Stomach (tissue), 9 donors: Measurements from ENCODE around the gene FLRT2. TPM values are rescaled to one million over a fixed set of nuclear protein-coding genes. Genes with fewer than 3 reads are reported as not detected.

Experiments used
- DNase-seq, 2 donors: peaks; one replicate each; pipeline versions ENCODE4 v3.0.0 to v3.0.0-alpha.2; 2013 to 2019
- H3K27ac ChIP-seq, 5 donors: fragments of 200-600 bp in 4 of 5; sonication (generic) in 4 of 5; one replicate each; pipeline ENCODE4 v1.5.1; 2013 to 2019; ENCODE audit warnings: mild to moderate bottlenecking in 1 of 5, moderate library complexity in 1 of 5
- H3K27me3 ChIP-seq, 3 donors: fragments of 200-600 bp; sonication (generic); one replicate each; pipeline ENCODE4 v1.5.1; 2017 to 2019; ENCODE audit warnings: mixed run types in 1 of 3
- H3K36me3 ChIP-seq, 4 donors: fragments of 200-600 bp; sonication (generic); 1 replicate in 3 of 4; 2 replicates in 1 of 4; pipeline ENCODE4 v1.5.1; 2016 to 2019
- H3K4me1 ChIP-seq, 4 donors: fragments of 200-600 bp; sonication (generic); one replicate each; pipeline ENCODE4 v1.5.1; 2016 to 2019
- H3K4me3 ChIP-seq, 4 donors: fragments of 200-600 bp; sonication (generic) in 3 of 4; one replicate each; pipeline ENCODE4 v1.5.1; 2016 to 2019; ENCODE audit warnings: mild to moderate bottlenecking in 1 of 4
- H3K9me3 ChIP-seq, 4 donors: fragments of 200-600 bp; sonication (generic); one replicate each; pipeline ENCODE4 v1.5.1; 2016 to 2019
- CTCF ChIP-seq, 7 experiments: fragments of 450-650 bp in 4 of 7; fragments of 200-600 bp in 3 of 7; sonication (generic) in 3 of 7; IDR thresholded peaks; one replicate each; pipeline ENCODE4 v1.5.1; 2016 to 2019; ENCODE audit warnings: antibody characterized with exemption in 7 of 7, control low read depth in 2 of 7, mild to moderate bottlenecking in 1 of 7
- EP300 ChIP-seq: sonication (generic); formaldehyde crosslinking; IDR thresholded peaks from one replicate; pipeline ENCODE4 v1.6.1; 2017; ENCODE audit warnings: antibody characterized with exemption
- POLR2A ChIP-seq, 4 donors: fragments of 450-650 bp; IDR thresholded peaks; one replicate each; pipeline ENCODE4 v1.6.1; 2016; ENCODE audit warnings: antibody characterized with exemption in 4 of 4, control low read depth in 2 of 4, mild to moderate bottlenecking in 1 of 4, moderate library complexity in 1 of 4
- POLR2AphosphoS5 ChIP-seq, 3 donors: sonication (generic); formaldehyde crosslinking; IDR thresholded peaks; one replicate each; pipeline ENCODE4 v1.6.1; 2016; ENCODE audit warnings: antibody characterized with exemption in 3 of 3
- WGBS, 5 donors: extraction: QIAGEN DNeasy Blood & Tissue Kit in 3 of 5; methylation state at CpG; one replicate each; pipeline versions ENCODE4 v1.1.5 to v1.1.7; 2013 to 2018; 5-methylcytosine and 5-hydroxymethylcytosine counted together
- intact Hi-C: fragments of 100-400 bp; cut with DNase I; formaldehyde crosslinking; loops from one replicate; pipeline ENCODE4 v1.15.1; 2023; ENCODE audit warnings: low total_unique reads
- polyA plus RNA-seq, 3 donors: library from polyadenylated mRNA; stranded (reverse); fragments of 200-250 nt; gene quantifications; one replicate each; pipeline ENCODE4 v1.2.3, GENCODE V29; 2013
- total RNA-seq, 5 donors: library from RNA; depleted of rRNA; stranded (reverse); fragments of >200 nt; gene quantifications; one replicate each; pipeline versions ENCODE4 v1.1.0 to v1.2.3, GENCODE V29; 2014 to 2016
- donor health status: healthy with polysubstance abuse.
- donor health status: Bipolar disorder and iron deficiency.
- donor health status: healthy.

Gene FLRT2
- total and polyA plus RNA-seq, 8 donors, result 0.45 to 34.1 (median 1.2) TPM

- H3K4me3 ChIP-seq, result no peak overlapping the region
- no peaks in the 10 kb centered on the region for H3K4me1 ChIP-seq
- H3K27ac ChIP-seq, result no peak overlapping the region
- H3K9me3 ChIP-seq, result no peaks in the 10 kb centered on the region
- TF ChIP-seq POLR2A (IDR thresholded peaks at IDR 0.05), result no peak
- TF ChIP-seq POLR2AphosphoS5 (IDR thresholded peaks at IDR 0.05), result no peak
- TF ChIP-seq CTCF (IDR thresholded peaks at IDR 0.05), result no peak
- no peak for TF ChIP-seq EP300
- H3K36me3 ChIP-seq, result no peaks in the 10 kb centered on the region
- H3K27me3 ChIP-seq, result no peaks in the 10 kb centered on the region
- intact Hi-C loops, result no loop called here
- 61 to 85% (median 73%) methylated on average over 1 of the region's 1 CpG for WGBS, 5 donors
- no peak for DNase-seq
Measured at GRCh38 chr14:85601246-85601645, 71.3 kb downstream of the FLRT2 start.

- TF ChIP-seq POLR2A (IDR thresholded peaks at IDR 0.05), result no peak
- no peak for TF ChIP-seq EP300
- no peak for TF ChIP-seq POLR2AphosphoS5 (IDR thresholded peaks at IDR 0.05)
- no peak for TF ChIP-seq CTCF (IDR thresholded peaks at IDR 0.05)
- no peaks in the 10 kb centered on the region for H3K4me1 ChIP-seq
- intact Hi-C loops, result no loop called here
Measured at GRCh38 chr14:85601690-85602089, 71.7 kb downstream of the FLRT2 start.

GRCh38 chr14:85602345-85602744 lies 72.4 kb downstream of the FLRT2 start:
- H3K4me3 ChIP-seq, result no peak overlapping the region
- H3K27me3 ChIP-seq, result no peaks in the 10 kb centered on the region
- WGBS, 5 donors, result 71 to 88% (median 83%) methylated on average over 6 of the region's 6 CpGs
- intact Hi-C loops, result no loop called here
- no peak for DNase-seq
- TF ChIP-seq CTCF (IDR thresholded peaks at IDR 0.05) (no peak), POLR2AphosphoS5 (IDR thresholded peaks at IDR 0.05) (no peak), POLR2A (IDR thresholded peaks at IDR 0.05) (no peak), EP300 (no peak)
- H3K4me1 ChIP-seq, result no peaks in the 10 kb centered on the region
- H3K36me3 ChIP-seq, result no peaks in the 10 kb centered on the region
- no peak overlapping the region for H3K27ac ChIP-seq
- no peaks in the 10 kb centered on the region for H3K9me3 ChIP-seq

More at GRCh38 chr14:85601690-85602089, 71.7 kb downstream of the FLRT2 start:
- Histone ChIP-seq H3K27ac (no peak overlapping the region), H3K4me3 (no peak overlapping the region), H3K36me3 (no peaks in the 10 kb centered on the region), H3K27me3 (no peaks in the 10 kb centered on the region), H3K9me3 (no peaks in the 10 kb centered on the region)
- DNase-seq, result no peak
- WGBS, 5 donors, result 70 to 88% (median 80%) methylated on average over 1 of the region's 1 CpG

GRCh38 chr14:85604021-85604420 lies 74.1 kb downstream of the FLRT2 start:
- Histone ChIP-seq H3K36me3 (no peaks in the 10 kb centered on the region), H3K4me1 (no peaks in the 10 kb centered on the region), H3K9me3 (no peaks in the 10 kb centered on the region), H3K27me3 (no peaks in the 10 kb centered on the region), H3K27ac (no peak overlapping the region), H3K4me3 (no peak overlapping the region)
- DNase-seq, result no peak
- intact Hi-C loops, result no loop called here
- TF ChIP-seq EP300 (no peak), POLR2AphosphoS5 (IDR thresholded peaks at IDR 0.05) (no peak), CTCF (IDR thresholded peaks at IDR 0.05) (no peak), POLR2A (IDR thresholded peaks at IDR 0.05) (no peak)
- WGBS, 5 donors, result 84 to 93% (median 91%) methylated on average over 4 of the region's 4 CpGs
